IMR-90 (cell line): Measurements from ENCODE around the gene OSGEP. TPM values are rescaled to one million over a fixed set of nuclear protein-coding genes. Genes with fewer than 3 reads are reported as not detected.

ENCODE experiments used
- ATAC-seq: fragments of 200-7000 bp; cut with Tn5 transposase; 2 replicates; pipeline ENCODE4 v1.9.1; 2020; ENCODE audit warnings: low read depth, mild to moderate bottlenecking, moderate library complexity
- BruUV-seq: library from RNA; stranded (reverse); fragments of 400-500 nt; replicated peaks from 2 replicates; lab custom pipeline; 2021; lab: Mats Ljungman, UMichigan
- CTCF ChIA-PET: fragments of 300-600 bp; formaldehyde crosslinking; extraction: SDS; loops from one replicate; lab custom pipeline; 2021; ENCODE audit warnings: antibody characterized with exemption; lab: Yijun Ruan, JAX
- POLR2A ChIA-PET: fragments of 300-600 bp; sonication (Branson Sonifier 250); formaldehyde crosslinking; loops from one replicate; lab custom pipeline; 2022; ENCODE audit warnings: antibody characterized with exemption; ENCODE audit not compliant: unreplicated experiment; lab: Charles Lee
- DNase-seq: peaks from one replicate; pipeline ENCODE4 v3.0.0; 2013
- H2AFZ ChIP-seq: replicated peaks from 2 replicates; pipeline ENCODE3; 2013; ENCODE audit warnings: low read length, mild to moderate bottlenecking; ENCODE audit not compliant: poor library complexity
- H2AK5ac ChIP-seq: 2 replicates; pipeline ENCODE4 v1.6.1; 2013; ENCODE audit warnings: low read depth, low read length, inconsistent platforms
- H2AK9ac ChIP-seq: replicated peaks from 2 replicates; pipeline ENCODE3; 2013; ENCODE audit warnings: mild to moderate bottlenecking, low read depth, low read length, moderate library complexity; ENCODE audit not compliant: poor library complexity
- H2BK120ac ChIP-seq: 2 replicates; pipeline ENCODE4 v1.6.1; 2013; ENCODE audit warnings: low read depth, low read length, inconsistent platforms
- H2BK15ac ChIP-seq: 3 replicates; pipeline ENCODE4 v1.6.1; 2013; ENCODE audit warnings: low read depth, low read length, inconsistent platforms
- H2BK20ac ChIP-seq: 2 replicates; pipeline ENCODE4 v1.6.1; 2013; ENCODE audit warnings: low read depth, mild to moderate bottlenecking, inconsistent platforms, low read length, moderate library complexity
- H2BK5ac ChIP-seq: 2 replicates; pipeline ENCODE4 v1.6.1; 2013; ENCODE audit warnings: mild to moderate bottlenecking, low read depth, low read length, inconsistent platforms; ENCODE audit not compliant: poor library complexity, severe bottlenecking
- H3K14ac ChIP-seq: replicated peaks from 2 replicates; pipeline ENCODE4 v1.6.1; 2013; ENCODE audit warnings: low read depth, low read length, inconsistent platforms
- H3K18ac ChIP-seq: 2 replicates; pipeline ENCODE4 v1.6.1; 2013; ENCODE audit warnings: low read depth, low read length, control low read depth
- H3K23ac ChIP-seq: 2 replicates; pipeline ENCODE4 v1.6.1; 2013; ENCODE audit warnings: low read depth, low read length, inconsistent platforms
- H3K27ac ChIP-seq: 2 replicates; pipeline ENCODE4 v1.5.1; 2013; ENCODE audit warnings: mild to moderate bottlenecking, control low read depth, low read length; ENCODE audit not compliant: insufficient read depth
- H3K27me3 ChIP-seq: 2 replicates; pipeline ENCODE4 v1.6.1; 2013; ENCODE audit warnings: low read length; ENCODE audit not compliant: control insufficient read depth, insufficient read depth
- H3K36me3 ChIP-seq: 2 replicates; pipeline ENCODE4 v1.6.1; 2013; ENCODE audit warnings: low read length, mixed read lengths; ENCODE audit not compliant: control insufficient read depth, insufficient read depth
- H3K4ac ChIP-seq: 2 replicates; pipeline ENCODE4 v1.6.1; 2013; ENCODE audit warnings: low read depth, low read length, inconsistent platforms
- H3K4me1 ChIP-seq: 2 replicates; pipeline ENCODE4 v1.6.1; 2013; ENCODE audit warnings: low read length, mixed read lengths; ENCODE audit not compliant: control insufficient read depth, insufficient read depth
- H3K4me2 ChIP-seq: 2 replicates; pipeline ENCODE4 v1.6.1; 2013; ENCODE audit warnings: low read depth, mild to moderate bottlenecking, control low read depth, low read length, moderate library complexity
- H3K4me3 ChIP-seq: 2 replicates; pipeline ENCODE4 v1.5.1; 2013; ENCODE audit warnings: low read depth, mild to moderate bottlenecking, control low read depth, low read length, moderate library complexity; ENCODE audit not compliant: insufficient read depth
- H3K56ac ChIP-seq: 2 replicates; pipeline ENCODE4 v1.6.1; 2013; ENCODE audit warnings: low read length, inconsistent platforms; ENCODE audit not compliant: insufficient read depth; ENCODE audit errors: extremely low read depth
- H3K79me1 ChIP-seq, 2 experiments: 2 replicates each; pipeline ENCODE4 v1.6.1; 2013; ENCODE audit warnings: low read length in 2 of 2, inconsistent platforms in 1 of 2, low read depth in 1 of 2
- H3K9ac ChIP-seq: 2 replicates; pipeline ENCODE4 v1.6.1; 2013; ENCODE audit warnings: low read depth, low read length, control low read depth
- H3K9me1 ChIP-seq: 2 replicates; pipeline ENCODE4 v1.6.1; 2013; ENCODE audit warnings: low read length, inconsistent platforms; ENCODE audit not compliant: insufficient read depth
- H3K9me3 ChIP-seq: 2 replicates; pipeline ENCODE4 v1.6.1; 2013; ENCODE audit warnings: low read length; ENCODE audit not compliant: control insufficient read depth, insufficient read depth
- H4K20me1 ChIP-seq: 2 replicates; pipeline ENCODE4 v1.6.1; 2013; ENCODE audit warnings: low read length, inconsistent platforms; ENCODE audit not compliant: insufficient read depth
- H4K5ac ChIP-seq: 2 replicates; pipeline ENCODE4 v1.6.1; 2013; ENCODE audit warnings: mild to moderate bottlenecking, low read depth, low read length, control low read depth
- H4K8ac ChIP-seq, 2 experiments: 2 replicates each; pipeline ENCODE4 v1.6.1; 2013; ENCODE audit warnings: low read depth in 2 of 2, low read length in 2 of 2, control low read depth in 1 of 2, inconsistent platforms in 1 of 2
- H4K91ac ChIP-seq: 2 replicates; pipeline ENCODE4 v1.6.1; 2013; ENCODE audit warnings: low read depth, low read length, inconsistent platforms; ENCODE audit not compliant: insufficient read depth
- CEBPB ChIP-seq: IDR thresholded peaks from 2 replicates; pipeline ENCODE4 v1.6.1; 2012; ENCODE audit warnings: low read depth, low read length, improper control_type of control experiment
- CTCF ChIP-seq: conservative IDR thresholded peaks from 2 replicates; pipeline ENCODE4 v1.5.1; 2012; ENCODE audit warnings: mild to moderate bottlenecking, low read depth, low read length, improper control_type of control experiment
- FOS ChIP-seq: fragments of 150-350 bp; IDR thresholded peaks from 2 replicates; pipeline ENCODE4 v1.6.1; 2016; ENCODE audit warnings: low read depth, low read length
- MAFK ChIP-seq: IDR thresholded peaks from 2 replicates; pipeline ENCODE4 v1.6.1; 2012; ENCODE audit warnings: low read depth, low read length, improper control_type of control experiment
- MXI1 ChIP-seq: IDR thresholded peaks from 2 replicates; pipeline ENCODE4 v1.6.1; 2012; ENCODE audit warnings: low read depth, mild to moderate bottlenecking, low read length, moderate library complexity, borderline replicate concordance
- NFE2L2 ChIP-seq: fragments of 150-350 bp; IDR thresholded peaks from 2 replicates; pipeline ENCODE4 v1.6.1; 2016; ENCODE audit warnings: low read depth, mild to moderate bottlenecking, low read length
- POLR2A ChIP-seq: IDR thresholded peaks from 2 replicates; pipeline ENCODE4 v1.6.1; 2012; ENCODE audit warnings: mild to moderate bottlenecking, low read depth, low read length
- RAD21 ChIP-seq: IDR thresholded peaks from 2 replicates; pipeline ENCODE4 v1.6.1; 2012; ENCODE audit warnings: low read length, improper control_type of control experiment
- RCOR1 ChIP-seq: IDR thresholded peaks from 2 replicates; pipeline ENCODE4 v1.6.1; 2012; ENCODE audit warnings: mild to moderate bottlenecking, low read length, improper control_type of control experiment; ENCODE audit not compliant: insufficient replicate concordance
- SMC3 ChIP-seq: fragments of 150-350 bp; IDR thresholded peaks from 2 replicates; pipeline ENCODE4 v1.6.1; 2016; ENCODE audit warnings: low read depth, mild to moderate bottlenecking, antibody characterized with exemption, low read length, moderate library complexity
- WGBS, 2 experiments: methylation state at CpG; one replicate each; pipeline versions ENCODE4 v1.1.5 to v1.1.7; 2013; ENCODE audit warnings: missing lambda C conversion rate in 2 of 2; ENCODE audit not compliant: insufficient read length in 1 of 2; ENCODE audit errors: extremely low coverage in 2 of 2; 5-methylcytosine and 5-hydroxymethylcytosine counted together
- dilution Hi-C: fragments of 300-500 bp; cut with HindIII; formaldehyde crosslinking; loops from one replicate; pipeline ENCODE4 v1.14.3; 2018; ENCODE audit warnings: low sequenced_read_pairs; ENCODE audit not compliant: unreplicated experiment
- in situ Hi-C: fragments of 300-500 bp; cut with MboI; formaldehyde crosslinking; loops from 3 replicates; pipeline ENCODE4 v1.14.3; 2019; ENCODE audit warnings: low sequenced_read_pairs, inconsistent platforms, mixed read lengths
- intact Hi-C: fragments of 100-400 bp; cut with micrococcal nuclease; formaldehyde crosslinking; loops from 2 replicates; pipeline ENCODE4 v1.10.0; 2022
- polyA plus RNA-seq, 3 experiments: library from polyadenylated mRNA; depleted of rRNA; stranded (reverse); fragments of >200 nt; gene quantifications; 2 replicates each; pipeline ENCODE4 v1.2.3, GENCODE V29; 2012; ENCODE audit warnings: low replicate concordance in 1 of 3
- total RNA-seq: library from RNA; depleted of rRNA; stranded (reverse); fragments of >200 nt; gene quantifications from 2 replicates; pipeline ENCODE4 v1.2.3, GENCODE V29; 2012

OSGEP gene
- total and polyA plus RNA-seq, 2 of the 4 experiments (the other 2 are of a cell fraction): 24.7 to 32.4 TPM

DNA sequence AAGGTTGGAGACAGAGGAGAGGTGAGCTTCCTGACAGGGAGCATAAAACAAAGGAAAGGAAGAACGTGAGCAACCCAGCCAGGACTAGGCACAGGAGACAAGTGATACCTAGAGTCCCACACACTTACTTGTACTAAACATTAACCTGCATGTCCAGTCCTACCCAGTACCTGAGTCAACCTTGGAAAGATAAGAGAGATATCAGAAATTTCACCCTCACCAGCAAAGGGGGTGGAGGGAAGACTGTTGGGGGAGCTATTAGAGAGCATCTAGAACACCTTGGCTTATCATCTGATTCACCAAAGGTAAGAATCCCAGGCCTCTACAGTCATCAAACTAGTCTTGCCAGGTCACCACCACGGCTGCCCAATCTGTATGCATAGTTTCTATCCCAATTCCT lies 29.8 kb downstream of the OSGEP start:
- no peak overlapping the region for H3K4me2 ChIP-seq
- no peak overlapping the region for H4K91ac ChIP-seq
- H3K9ac ChIP-seq: no peak overlapping the region
- H3K4me3 ChIP-seq: no peak overlapping the region
- CTCF ChIA-PET: interaction anchor here (0.6 to 2.3 kb wide), 2 partner anchors 9 to 590 kb away, joined by 3 to 12 read pairs; no protein-coding TSS in a partner anchor
- H3K14ac ChIP-seq: no peak overlapping the region
- H2AFZ ChIP-seq: no peak overlapping the region
- no peak overlapping the region for H3K4ac ChIP-seq
- dilution Hi-C loops (no loop called here), intact Hi-C loops (no loop called here), in situ Hi-C loops (no loop called here)
- H2BK20ac ChIP-seq: no peak overlapping the region
- no TSS peak for BruUV-seq
- no peak overlapping the region for H2AK5ac ChIP-seq
- ATAC-seq (no peak), DNase-seq (no peak)
- H3K56ac ChIP-seq: no peak overlapping the region
- no peak for TF ChIP-seq NFE2L2
- no peak for TF ChIP-seq RCOR1
- TF ChIP-seq SMC3: no peak
- TF ChIP-seq CTCF: no peak
- TF ChIP-seq MAFK: no peak
- TF ChIP-seq CEBPB: no peak
- no peak for TF ChIP-seq MXI1
- TF ChIP-seq POLR2A: no peak
- no peak for TF ChIP-seq FOS
- TF ChIP-seq RAD21: no peak
- WGBS, 2 experiments: no CpG with 5 or more reads among the region's 2 CpGs
- no peaks in the 10 kb centered on the region for H3K36me3 ChIP-seq
- no peaks in the 10 kb centered on the region for H3K9me3 ChIP-seq
- H3K27me3 ChIP-seq: peaks cover 1% of the 10 kb centered on the region
- H3K23ac ChIP-seq: no peak overlapping the region
- H2BK15ac ChIP-seq: no peak overlapping the region
- POLR2A ChIA-PET: no interaction called here
- H2BK5ac ChIP-seq: no peak overlapping the region
- H2BK120ac ChIP-seq: no peak overlapping the region
- H3K27ac ChIP-seq: no peak overlapping the region
- H3K79me1 ChIP-seq: no peaks in the 10 kb centered on the region
- no peak overlapping the region for H4K5ac ChIP-seq
- no peaks in the 10 kb centered on the region for H3K9me1 ChIP-seq
- no peaks in the 10 kb centered on the region for H4K20me1 ChIP-seq
- no peak overlapping the region for H4K8ac ChIP-seq
- 0 out of 2 replicates have a peak, but pooled peaks cover 2% of the 10 kb centered on the region for H3K4me1 ChIP-seq
- no peak overlapping the region for H3K18ac ChIP-seq
- no peak overlapping the region for H2AK9ac ChIP-seq
